Activated CD4-positive, alpha-beta memory T cell treated with anti-CD3 and anti-CD28 coated beads, Interleukin-2, amount 10 ng/mL, durations not matched to agents 7 days and 5 days (primary cell): ENCODE data around the gene NRSN1. TPM values are rescaled to one million over a fixed set of nuclear protein-coding genes. Genes with fewer than 3 reads are reported as not detected.
"Not testable (repeated sequence)": the region's sequence is repeated elsewhere in the genome, so short reads cannot be mapped to it uniquely, and the experiment has no call there.

Experiments
- CTCF ChIA-PET: fragments of 350-600 bp; sonication (Branson Sonifier 250); formaldehyde crosslinking; loops from one replicate; lab custom pipeline; 2021; ENCODE audit warnings: antibody characterized with exemption, inconsistent platforms; lab: Charles Lee
- POLR2A ChIA-PET: fragments of 350-600 bp; sonication (Branson Sonifier 250); formaldehyde crosslinking; loops from one replicate; lab custom pipeline; 2021; ENCODE audit warnings: antibody characterized with exemption; lab: Charles Lee
- DNase-seq: peaks from one replicate; pipeline ENCODE4 v3.0.0-alpha.2; 2020
- H3K27ac Mint-ChIP-seq: one replicate; pipeline ENCODE4 v1.8.0; 2021; ENCODE audit warnings: mild to moderate bottlenecking, mixed read lengths
- H3K27me3 Mint-ChIP-seq: one replicate; pipeline ENCODE4 v1.8.0; 2021; ENCODE audit warnings: mixed read lengths
- H3K36me3 Mint-ChIP-seq: one replicate; pipeline ENCODE4 v1.8.0; 2021; ENCODE audit warnings: low read depth, mixed read lengths
- H3K4me1 Mint-ChIP-seq: one replicate; pipeline ENCODE4 v1.8.0; 2021; ENCODE audit warnings: mixed read lengths
- H3K4me3 Mint-ChIP-seq: one replicate; pipeline ENCODE4 v1.8.0; 2021; ENCODE audit warnings: mild to moderate bottlenecking, mixed read lengths
- H3K9me3 Mint-ChIP-seq: one replicate; pipeline ENCODE4 v1.8.0; 2021; ENCODE audit warnings: mixed read lengths
- total RNA-seq, 2 experiments: library from RNA; stranded (reverse); gene quantifications; one replicate each; pipeline ENCODE4 v1.2.3, GENCODE V29; 2021

Gene NRSN1
- total RNA-seq, 2 experiments from 2014 or later = not detected

DNA sequence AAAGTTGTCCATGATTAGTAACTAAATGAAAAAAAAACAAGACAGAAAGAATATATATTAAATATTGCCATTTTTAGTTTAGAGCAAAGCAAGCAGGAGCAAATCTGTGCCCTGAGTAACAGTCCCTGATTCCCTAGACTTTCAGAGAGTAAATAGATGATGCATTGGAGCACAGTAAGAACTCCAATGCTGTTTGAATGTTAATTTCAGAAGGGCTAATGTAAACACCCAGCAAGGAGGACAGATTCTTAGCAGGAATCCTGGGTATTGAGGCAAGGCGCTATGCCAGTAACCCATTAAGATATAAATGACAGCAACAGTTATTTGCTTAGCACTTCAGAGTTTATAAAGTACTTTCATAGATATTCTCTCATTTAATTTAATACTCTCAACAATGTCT is 15.6 kb upstream of the NRSN1 start:
- Mint-ChIP-seq H3K4me1 (no peaks in the 10 kb centered on the region), H3K9me3 (no peaks in the 10 kb centered on the region), H3K36me3 (no peaks in the 10 kb centered on the region), H3K4me3 (no peak overlapping the region), H3K27me3 (no peaks in the 10 kb centered on the region), H3K27ac (no peak overlapping the region)
- CTCF ChIA-PET = no interaction called here
- no peak for DNase-seq
- POLR2A ChIA-PET = no interaction called here

DNA sequence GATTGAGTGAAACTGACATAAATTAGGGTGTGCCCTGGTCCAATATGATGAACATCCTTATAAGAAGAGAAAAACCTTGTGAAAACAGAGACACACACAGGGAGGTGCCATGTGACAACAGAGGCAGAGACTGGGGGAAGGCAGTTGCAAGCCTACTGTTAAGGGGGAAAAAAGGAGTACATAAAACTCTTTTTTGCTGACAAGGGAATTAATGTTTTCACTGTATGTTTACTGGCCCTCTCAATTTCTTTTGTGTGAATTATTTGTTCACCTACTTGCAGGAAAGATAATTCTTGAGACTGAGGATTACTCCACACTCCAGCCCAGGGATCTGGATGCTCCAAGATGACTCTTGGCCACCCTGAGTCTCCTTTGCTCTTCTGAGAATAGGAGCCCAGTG is 12.1 kb upstream of the NRSN1 start:
- CTCF ChIA-PET = no interaction called here

DNA sequence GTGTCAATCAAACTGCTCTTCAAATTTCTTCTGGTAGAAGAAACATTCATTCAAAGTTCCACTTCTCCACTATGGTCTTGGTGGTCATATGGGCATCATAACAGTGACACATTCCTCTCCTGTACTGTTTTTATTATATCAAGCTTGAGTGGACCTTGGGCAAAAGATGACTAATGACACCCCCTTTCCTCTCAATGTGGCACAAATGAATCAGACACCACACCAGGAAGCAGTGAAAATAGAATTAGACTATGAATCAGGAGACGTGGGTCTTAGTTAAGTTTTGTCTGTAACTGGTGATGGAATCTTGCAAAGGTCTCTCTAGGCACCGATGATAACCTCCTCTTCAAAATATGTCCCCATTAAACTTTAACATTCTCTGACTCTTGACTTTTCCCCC is 9.0 kb upstream of the NRSN1 start:
- Mint-ChIP-seq H3K4me1 (no peaks in the 10 kb centered on the region), H3K27ac (no peak overlapping the region), H3K27me3 (no peaks in the 10 kb centered on the region), H3K36me3 (no peaks in the 10 kb centered on the region), H3K9me3 (no peaks in the 10 kb centered on the region), H3K4me3 (no peak overlapping the region)
- no peak for DNase-seq
- CTCF ChIA-PET = no interaction called here
- POLR2A ChIA-PET = no interaction called here

More for the DNA sequence above, 12.1 kb upstream of the NRSN1 start:
- no peak for DNase-seq
- H3K36me3 Mint-ChIP-seq = no peaks in the 10 kb centered on the region
- no peak overlapping the region for H3K27ac Mint-ChIP-seq
- no peaks in the 10 kb centered on the region for H3K4me1 Mint-ChIP-seq
- no peaks in the 10 kb centered on the region for H3K9me3 Mint-ChIP-seq
- no peak overlapping the region for H3K4me3 Mint-ChIP-seq
- H3K27me3 Mint-ChIP-seq = no peaks in the 10 kb centered on the region
- POLR2A ChIA-PET = no interaction called here

DNA sequence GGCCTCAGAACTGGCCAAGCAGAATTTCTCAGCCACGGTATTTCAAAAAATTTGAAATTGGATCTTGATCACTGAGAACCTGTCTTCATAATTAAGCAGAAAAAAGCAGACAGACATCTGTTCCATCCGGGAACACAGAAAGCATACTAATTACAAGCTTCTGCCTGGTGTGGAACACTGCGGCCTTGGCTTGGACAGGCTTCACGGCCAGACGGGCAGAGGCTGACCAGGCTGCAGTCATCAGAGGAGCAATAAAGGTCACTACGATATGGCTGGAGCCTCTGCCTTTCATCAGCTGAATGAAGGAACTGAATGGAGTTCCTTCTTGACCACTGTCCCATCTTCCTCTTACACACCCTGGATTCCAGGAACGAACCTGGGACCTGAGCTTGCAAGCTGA is 3.9 kb upstream of the NRSN1 start:
- DNase-seq = no peak
- POLR2A ChIA-PET = no interaction called here
- no peaks in the 10 kb centered on the region for H3K9me3 Mint-ChIP-seq
- H3K27ac Mint-ChIP-seq = no peak overlapping the region
- no peak overlapping the region for H3K4me3 Mint-ChIP-seq
- H3K4me1 Mint-ChIP-seq = no peaks in the 10 kb centered on the region
- CTCF ChIA-PET = no interaction called here
- no peaks in the 10 kb centered on the region for H3K36me3 Mint-ChIP-seq
- peaks cover 5% of the 10 kb centered on the region for H3K27me3 Mint-ChIP-seq

DNA sequence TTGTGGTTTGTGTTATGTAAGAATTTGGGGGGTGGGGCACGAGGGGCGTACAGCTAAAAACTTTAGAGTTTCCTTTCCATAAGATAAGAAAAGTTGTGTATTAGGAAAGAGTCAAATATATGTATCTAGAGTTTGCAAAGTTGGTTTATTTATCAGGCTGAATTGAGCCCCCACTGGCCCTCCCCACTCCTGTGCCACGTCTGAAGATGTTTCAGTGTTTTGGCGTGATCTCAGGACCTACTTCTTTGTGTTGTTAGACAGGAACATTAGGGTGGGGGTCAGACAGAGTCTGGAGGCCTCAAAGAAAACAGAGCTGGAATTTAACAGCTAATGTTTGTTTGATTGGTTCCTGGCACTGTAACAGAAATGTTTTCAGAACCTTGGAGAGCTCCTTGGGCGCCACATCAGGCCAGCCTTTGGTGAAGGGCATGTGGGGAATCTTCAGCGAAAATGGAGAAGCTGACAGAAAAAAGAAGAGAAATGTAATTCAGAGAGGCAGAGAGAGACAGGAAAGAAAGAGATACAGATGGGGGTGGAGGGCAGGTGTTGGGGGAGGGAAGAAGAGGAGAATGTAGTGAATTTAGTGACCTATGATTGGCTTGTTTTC is 674 bp downstream of the NRSN1 start:
- H3K27me3 Mint-ChIP-seq = peaks cover 5% of the 10 kb centered on the region
- H3K4me1 Mint-ChIP-seq = no peaks in the 10 kb centered on the region
- no peak overlapping the region for H3K4me3 Mint-ChIP-seq
- no peaks in the 10 kb centered on the region for H3K9me3 Mint-ChIP-seq
- DNase-seq = peak; percentile 30
- CTCF ChIA-PET = no interaction called here
- H3K36me3 Mint-ChIP-seq = no peaks in the 10 kb centered on the region
- POLR2A ChIA-PET = no interaction called here
- no peak overlapping the region for H3K27ac Mint-ChIP-seq

DNA sequence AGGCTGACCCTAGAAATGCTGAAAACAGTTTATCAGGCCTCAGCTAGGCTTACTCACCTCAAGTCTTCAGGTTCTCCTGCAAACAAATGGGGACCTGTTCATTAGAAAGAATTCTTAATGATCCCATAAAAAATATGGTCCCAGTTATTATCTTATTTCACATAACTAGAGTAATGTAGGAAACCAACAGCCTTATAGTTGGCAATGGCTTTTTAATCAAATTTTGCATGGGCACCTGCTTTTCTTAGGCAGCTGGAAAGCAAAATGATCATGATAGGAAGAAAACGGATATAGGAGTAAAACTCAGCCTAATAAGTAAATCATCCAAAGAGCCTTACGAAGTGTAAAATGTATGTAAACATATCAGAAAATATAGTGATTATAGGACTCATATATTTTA is 1.3 kb downstream of the NRSN1 start:
- H3K27ac Mint-ChIP-seq = no peak overlapping the region
- H3K27me3 Mint-ChIP-seq = peaks cover 5% of the 10 kb centered on the region
- no peaks in the 10 kb centered on the region for H3K36me3 Mint-ChIP-seq
- H3K9me3 Mint-ChIP-seq = no peaks in the 10 kb centered on the region
- no peaks in the 10 kb centered on the region for H3K4me1 Mint-ChIP-seq
- POLR2A ChIA-PET = no interaction called here
- H3K4me3 Mint-ChIP-seq = no peak overlapping the region
- CTCF ChIA-PET = no interaction called here
- no peak for DNase-seq

DNA sequence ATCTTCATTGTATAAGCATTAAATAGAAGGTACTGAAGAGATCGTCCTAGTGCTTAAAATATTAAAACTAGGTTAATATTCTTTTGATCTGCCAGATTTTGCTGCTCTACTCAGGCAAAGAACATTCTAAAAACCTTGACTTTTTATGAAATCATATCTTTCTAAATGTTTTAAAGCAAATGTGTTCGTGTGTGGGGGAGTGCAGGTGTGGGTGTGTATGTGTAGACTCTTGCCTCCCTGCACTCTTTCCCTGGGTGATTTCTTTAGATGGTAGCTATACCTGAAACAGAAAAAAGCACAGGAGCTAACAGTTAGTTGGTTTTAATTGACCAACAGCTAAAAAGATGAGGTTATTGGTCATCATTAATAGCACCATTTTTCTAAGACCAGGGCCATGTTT is 5.7 kb downstream of the NRSN1 start:
- ChIA-PET POLR2A (no interaction called here), CTCF (no interaction called here)
- Mint-ChIP-seq H3K4me1 (no peaks in the 10 kb centered on the region), H3K4me3 (no peak overlapping the region), H3K27me3 (peaks cover 1% of the 10 kb centered on the region), H3K27ac (no peak overlapping the region), H3K9me3 (no peaks in the 10 kb centered on the region), H3K36me3 (no peaks in the 10 kb centered on the region)
- DNase-seq = no peak

DNA sequence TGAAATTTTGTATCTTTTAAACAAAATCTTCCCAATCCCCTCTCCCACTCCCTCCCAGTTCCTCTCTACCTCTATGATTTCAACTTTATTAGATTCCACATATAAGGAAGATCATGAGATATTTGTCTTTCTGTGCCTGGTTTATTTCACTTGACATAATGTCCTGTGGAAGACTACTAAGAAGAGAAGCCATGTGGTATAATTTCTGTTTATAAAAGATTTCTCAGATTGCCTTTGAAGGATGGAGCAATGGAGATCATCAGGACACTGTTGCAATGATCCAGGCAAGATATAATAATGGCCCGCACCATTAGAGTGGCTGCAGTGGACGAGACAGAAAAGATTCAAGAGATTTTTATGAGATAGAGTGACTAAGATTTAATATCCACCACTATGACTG is 13.1 kb downstream of the NRSN1 start:
- DNase-seq = no peak
- Mint-ChIP-seq H3K4me1 (no peaks in the 10 kb centered on the region), H3K9me3 (no peaks in the 10 kb centered on the region), H3K4me3 (no peak overlapping the region), H3K27me3 (no peaks in the 10 kb centered on the region), H3K27ac (no peak overlapping the region), H3K36me3 (no peaks in the 10 kb centered on the region)
- ChIA-PET POLR2A (no interaction called here), CTCF (no interaction called here)

DNA sequence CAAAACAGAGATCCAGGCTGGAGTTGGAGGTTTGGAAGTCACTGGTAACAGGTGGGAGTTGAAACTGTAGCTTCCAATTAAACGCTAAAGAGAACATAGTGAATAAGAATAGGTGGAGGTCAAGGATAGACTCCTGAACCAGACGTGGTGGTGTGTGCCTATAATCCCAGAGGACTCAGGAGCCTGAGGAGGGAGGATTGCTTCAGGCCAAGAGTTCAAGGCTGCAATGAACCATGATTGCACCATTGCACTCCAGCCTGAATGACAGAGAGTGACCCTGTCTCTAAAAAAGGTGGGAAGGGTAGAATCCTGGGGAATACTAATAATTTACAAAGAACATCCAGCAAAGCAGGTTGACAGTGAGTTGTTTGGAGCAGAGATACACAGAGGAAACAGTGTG is 13.6 kb downstream of the NRSN1 start:
- ChIA-PET CTCF (no interaction called here), POLR2A (no interaction called here)
- H3K36me3 Mint-ChIP-seq = no peaks in the 10 kb centered on the region
- H3K9me3 Mint-ChIP-seq = no peaks in the 10 kb centered on the region
- H3K4me1 Mint-ChIP-seq = no peaks in the 10 kb centered on the region
- no peak overlapping the region for H3K4me3 Mint-ChIP-seq
- H3K27ac Mint-ChIP-seq = no peak overlapping the region
- DNase-seq = no peak
- H3K27me3 Mint-ChIP-seq = no peaks in the 10 kb centered on the region

DNA sequence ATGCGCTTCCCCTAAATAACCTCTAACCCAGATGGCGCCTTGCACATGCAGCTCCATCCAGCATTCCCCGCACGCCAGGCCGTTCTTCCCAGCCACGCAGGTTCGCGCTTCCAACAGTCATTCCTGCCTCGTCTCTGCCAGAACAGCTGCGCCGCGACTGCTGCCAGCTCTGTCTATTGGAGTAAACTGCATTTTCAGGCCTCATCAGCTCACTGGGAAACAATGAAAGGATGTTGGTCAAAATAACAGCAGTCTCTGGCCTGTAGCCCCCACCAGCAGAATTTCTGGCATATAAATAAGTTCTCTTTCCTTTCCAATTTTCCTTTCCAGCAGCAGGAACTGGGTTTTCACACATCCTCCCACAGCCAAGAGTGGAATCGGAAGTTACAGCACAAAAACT is 14.6 kb downstream of the NRSN1 start:
- Mint-ChIP-seq H3K4me1 (no peaks in the 10 kb centered on the region), H3K4me3 (no peak overlapping the region), H3K27ac (no peak overlapping the region), H3K27me3 (no peaks in the 10 kb centered on the region), H3K36me3 (no peaks in the 10 kb centered on the region), H3K9me3 (no peaks in the 10 kb centered on the region)
- no peak for DNase-seq
- POLR2A ChIA-PET = interaction anchor here (0.6 kb wide), 1 partner anchor 398 kb away, joined by 3 read pairs; no protein-coding TSS in a partner anchor
- CTCF ChIA-PET = no interaction called here

DNA sequence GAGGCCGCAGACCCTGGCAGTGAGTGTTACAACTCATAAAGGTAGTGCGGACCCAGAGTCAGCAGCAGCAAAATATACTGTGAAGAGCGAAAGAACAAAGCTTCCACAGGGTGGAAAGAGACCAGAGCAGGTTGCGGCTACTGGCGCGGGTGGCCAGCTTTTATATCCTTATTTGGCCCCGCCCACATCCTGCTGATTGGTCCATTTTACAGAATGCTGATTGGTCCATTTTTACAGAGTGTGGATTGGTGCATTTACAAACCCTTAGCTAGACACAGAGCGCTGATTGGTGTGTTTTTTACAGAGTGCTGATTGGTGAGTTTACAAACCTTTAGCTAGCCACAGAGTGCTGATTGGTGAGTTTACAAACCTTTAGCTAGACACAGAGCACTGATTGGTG is 16.7 kb downstream of the NRSN1 start:
- POLR2A ChIA-PET, H3K9me3 Mint-ChIP-seq, CTCF ChIA-PET, H3K27me3 Mint-ChIP-seq, H3K4me3 Mint-ChIP-seq, H3K36me3 Mint-ChIP-seq, DNase-seq, H3K27ac Mint-ChIP-seq, H3K4me1 Mint-ChIP-seq: not testable (repeated sequence)

DNA sequence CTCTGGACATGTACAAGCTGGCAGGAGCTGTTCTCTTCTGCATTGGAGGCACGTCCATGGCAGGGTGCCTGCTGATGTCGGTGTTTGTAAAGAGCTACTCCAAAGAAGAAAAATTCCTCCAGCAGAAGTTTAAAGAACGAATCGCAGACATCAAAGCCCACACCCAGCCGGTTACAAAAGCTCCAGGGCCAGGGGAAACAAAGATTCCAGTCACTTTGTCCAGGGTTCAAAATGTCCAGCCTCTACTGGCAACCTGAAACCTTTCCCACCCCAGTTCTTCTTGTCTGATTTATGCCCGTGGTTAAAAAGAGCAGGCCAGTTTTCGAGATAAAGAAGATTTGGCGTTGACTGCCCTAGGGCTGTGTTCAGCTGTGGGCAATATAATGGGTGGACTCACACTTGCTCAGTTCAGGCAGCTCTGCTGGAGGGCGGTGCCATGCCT is 19.7 kb downstream of the NRSN1 start:
- Mint-ChIP-seq H3K4me3 (no peak overlapping the region), H3K4me1 (no peaks in the 10 kb centered on the region), H3K36me3 (no peaks in the 10 kb centered on the region), H3K27ac (no peak overlapping the region), H3K9me3 (no peaks in the 10 kb centered on the region), H3K27me3 (no peaks in the 10 kb centered on the region)
- POLR2A ChIA-PET = no interaction called here
- DNase-seq = no peak
- CTCF ChIA-PET = no interaction called here

DNA sequence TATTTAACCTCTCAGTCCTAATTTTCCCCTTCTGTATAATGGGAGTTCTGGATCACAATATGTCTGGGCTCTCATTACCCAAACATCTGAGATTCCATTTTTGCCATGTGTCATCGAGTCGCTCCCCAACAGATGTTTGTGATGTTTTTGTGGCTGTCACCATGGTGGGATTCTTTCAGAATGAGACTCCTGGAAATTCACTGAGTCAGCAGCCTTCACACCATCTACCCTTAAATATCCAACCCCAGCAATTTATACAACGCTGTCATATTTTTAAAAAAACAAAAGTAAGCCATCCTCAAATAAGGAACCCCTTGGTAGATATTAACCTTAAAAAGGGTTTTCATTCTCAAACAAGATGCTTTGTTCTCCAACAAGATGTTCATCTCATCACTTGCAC is 20.9 kb downstream of the NRSN1 start:
- Mint-ChIP-seq H3K4me1 (no peaks in the 10 kb centered on the region), H3K36me3 (no peaks in the 10 kb centered on the region), H3K27ac (no peak overlapping the region), H3K4me3 (no peak overlapping the region), H3K27me3 (no peaks in the 10 kb centered on the region), H3K9me3 (no peaks in the 10 kb centered on the region)
- CTCF ChIA-PET = no interaction called here
- POLR2A ChIA-PET = no interaction called here
- DNase-seq = no peak

DNA sequence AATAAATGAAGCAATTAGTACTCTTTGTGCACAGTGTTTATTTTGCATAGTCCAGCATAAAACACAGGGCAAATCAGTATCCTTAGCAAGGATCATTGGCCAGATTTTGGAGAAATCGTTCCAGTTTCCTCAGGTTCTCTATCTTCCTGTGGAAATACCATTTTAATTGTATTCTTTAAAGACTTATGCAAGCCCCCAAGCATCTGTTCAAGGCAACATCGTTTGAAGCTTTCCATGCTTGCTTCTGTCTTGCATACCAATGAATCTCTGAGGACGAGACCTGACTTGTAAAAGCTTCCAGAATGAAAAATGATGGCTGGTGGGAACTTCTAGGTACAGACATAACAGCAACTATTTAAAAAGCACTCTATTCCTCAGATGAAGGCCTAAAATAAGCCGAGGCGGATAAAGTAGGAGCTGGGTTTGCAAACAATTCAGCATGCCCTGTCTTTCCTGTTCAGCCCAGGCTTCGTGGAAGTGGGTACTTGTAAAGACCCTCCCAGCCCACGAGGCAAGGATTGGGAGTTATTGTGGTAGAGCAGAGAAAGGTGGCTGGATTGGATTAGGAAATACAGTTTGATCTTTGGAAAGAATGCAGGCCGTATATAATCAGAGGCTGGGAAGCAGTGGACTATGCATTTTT is 21.6 kb downstream of the NRSN1 start:
- ChIA-PET POLR2A (no interaction called here), CTCF (interaction anchor here (1.3 kb wide), 1 partner anchor 127 kb away, joined by 3 read pairs; no protein-coding TSS in a partner anchor)
- no peak overlapping the region for H3K4me3 Mint-ChIP-seq
- H3K4me1 Mint-ChIP-seq = no peaks in the 10 kb centered on the region
- H3K36me3 Mint-ChIP-seq = no peaks in the 10 kb centered on the region
- H3K27ac Mint-ChIP-seq = no peak overlapping the region
- DNase-seq = no peak
- H3K9me3 Mint-ChIP-seq = no peaks in the 10 kb centered on the region
- no peaks in the 10 kb centered on the region for H3K27me3 Mint-ChIP-seq
